ENCODE results near the gene CCDC169. TPM values are rescaled to one million over a fixed set of nuclear protein-coding genes. Genes with fewer than 3 reads are reported as not detected.

The CCDC169 gene
- total RNA-seq, 1 donor from 2014 or later, result 3.2 TPM

- no peak for DNase-seq (ENCODE audit: extremely low spot score, unreplicated experiment)
- H3K27ac Mint-ChIP-seq, result no peak overlapping the region
- no peak for TF ChIP-seq CTCF (conservative IDR thresholded peaks at IDR 0.05)
Measured at GRCh38 chr13:36211567-36211966, 86.0 kb downstream of the CCDC169 start.

GRCh38 chr13:36210738-36211137, 86.9 kb downstream of the CCDC169 start:
- TF ChIP-seq CTCF (conservative IDR thresholded peaks at IDR 0.05), result no peak
- Mint-ChIP-seq H3K27me3 (no peaks in the 10 kb centered on the region), H3K4me3 (no peak overlapping the region), H3K27ac (no peak overlapping the region), H3K4me1 (ENCODE audit: unreplicated experiment) (peaks cover 9% of the 10 kb centered on the region), H3K9me3 (peaks cover 6% of the 10 kb centered on the region), H3K36me3 (no peaks in the 10 kb centered on the region)
- DNase-seq (ENCODE audit: extremely low spot score, unreplicated experiment), result no peak

More at GRCh38 chr13:36211567-36211966, 86.0 kb downstream of the CCDC169 start:
- Mint-ChIP-seq H3K27me3 (no peaks in the 10 kb centered on the region), H3K4me1 (ENCODE audit: unreplicated experiment) (peaks cover 9% of the 10 kb centered on the region), H3K4me3 (peak overlapping the region; percentile 12), H3K36me3 (no peaks in the 10 kb centered on the region), H3K9me3 (peaks cover 6% of the 10 kb centered on the region)

GRCh38 chr13:36207672-36208071, 89.9 kb downstream of the CCDC169 start:
- Mint-ChIP-seq H3K27me3 (no peaks in the 10 kb centered on the region), H3K27ac (no peak overlapping the region), H3K4me3 (no peak overlapping the region), H3K9me3 (peaks cover 6% of the 10 kb centered on the region), H3K4me1 (ENCODE audit: unreplicated experiment) (peaks cover 9% of the 10 kb centered on the region), H3K36me3 (no peaks in the 10 kb centered on the region)
- no peak for DNase-seq (ENCODE audit: extremely low spot score, unreplicated experiment)
- no peak for TF ChIP-seq CTCF (conservative IDR thresholded peaks at IDR 0.05)

- H3K9me3 Mint-ChIP-seq, result no peaks in the 10 kb centered on the region
- no peak for DNase-seq (ENCODE audit: extremely low spot score, unreplicated experiment)
- peaks cover 5% of the 10 kb centered on the region for H3K4me1 Mint-ChIP-seq (ENCODE audit: unreplicated experiment)
- peaks cover 18% of the 10 kb centered on the region for H3K27me3 Mint-ChIP-seq
- no peaks in the 10 kb centered on the region for H3K36me3 Mint-ChIP-seq
- no peak overlapping the region for H3K4me3 Mint-ChIP-seq
- H3K27ac Mint-ChIP-seq, result no peak overlapping the region
- TF ChIP-seq CTCF (conservative IDR thresholded peaks at IDR 0.05), result no peak
Measured at GRCh38 chr13:36193151-36193855, 104.3 kb downstream of the CCDC169 start.

- no peak for DNase-seq (ENCODE audit: extremely low spot score, unreplicated experiment)
- TF ChIP-seq CTCF (conservative IDR thresholded peaks at IDR 0.05), result no peak
- H3K27ac Mint-ChIP-seq, result no peak overlapping the region
- no peak overlapping the region for H3K4me3 Mint-ChIP-seq
- H3K36me3 Mint-ChIP-seq, result no peaks in the 10 kb centered on the region
- peaks cover 17% of the 10 kb centered on the region for H3K27me3 Mint-ChIP-seq
- H3K9me3 Mint-ChIP-seq, result no peaks in the 10 kb centered on the region
- peaks cover 5% of the 10 kb centered on the region for H3K4me1 Mint-ChIP-seq (ENCODE audit: unreplicated experiment)
Measured at GRCh38 chr13:36192166-36192565, 105.4 kb downstream of the CCDC169 start.

Data from type B pancreatic cell (in vitro differentiated cells).